HG03066 (cell line): ENCODE measurements around the gene GPR3.
"Not testable (repeated sequence)": the region's sequence is repeated elsewhere in the genome, so short reads cannot be mapped to it uniquely, and the experiment has no call there.

Experiments used
- ATAC-seq: cut with Tn5 transposase; IDR thresholded peaks from one replicate; pipeline ENCODE4 v1.9.1; 2021; ENCODE audit warnings: low read depth; ENCODE audit not compliant: unreplicated experiment

Gene GPR3

DNA sequence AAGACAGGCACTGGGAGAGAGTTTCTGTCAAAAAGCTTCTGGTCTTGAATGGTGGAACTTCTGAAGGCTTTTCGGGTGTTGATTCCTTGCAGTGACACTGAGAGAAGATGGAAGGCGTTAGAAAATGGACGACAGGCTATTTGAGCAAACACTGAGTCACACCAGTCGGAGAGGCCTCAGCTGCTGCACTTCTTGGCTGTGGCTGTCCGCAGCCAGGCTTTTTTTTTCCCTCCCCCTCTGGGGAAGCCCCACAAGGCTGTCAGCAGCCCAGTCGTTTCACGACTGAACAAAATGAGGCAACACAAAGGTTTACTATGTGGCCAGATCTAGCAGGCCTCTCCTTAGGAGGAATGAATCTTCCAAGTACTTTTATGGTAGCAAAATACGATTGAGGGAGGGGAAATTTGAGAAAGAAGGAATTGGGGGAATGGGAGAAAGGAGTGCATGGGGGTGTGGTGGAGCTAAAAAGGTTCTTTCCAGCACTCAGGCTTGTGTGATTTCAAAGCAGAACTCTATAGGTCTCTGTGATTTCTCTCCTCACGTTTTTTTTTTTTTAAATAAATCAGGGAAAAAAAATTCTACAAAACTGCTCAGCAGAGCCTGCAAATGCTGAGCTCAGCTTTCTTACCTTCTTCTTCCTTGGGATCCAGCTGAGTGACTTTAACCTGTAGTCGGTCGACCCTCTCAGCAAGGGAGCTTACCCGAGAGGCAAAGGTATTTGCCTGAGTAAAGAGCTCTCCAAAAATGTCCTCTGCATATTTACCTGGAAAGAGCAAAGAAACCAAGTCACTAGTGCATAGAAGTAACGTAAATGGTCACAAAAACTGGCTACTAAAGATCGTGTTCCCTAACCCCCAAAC, 26.1 kb downstream of the GPR3 start:
- ATAC-seq = peak; percentile 52

DNA sequence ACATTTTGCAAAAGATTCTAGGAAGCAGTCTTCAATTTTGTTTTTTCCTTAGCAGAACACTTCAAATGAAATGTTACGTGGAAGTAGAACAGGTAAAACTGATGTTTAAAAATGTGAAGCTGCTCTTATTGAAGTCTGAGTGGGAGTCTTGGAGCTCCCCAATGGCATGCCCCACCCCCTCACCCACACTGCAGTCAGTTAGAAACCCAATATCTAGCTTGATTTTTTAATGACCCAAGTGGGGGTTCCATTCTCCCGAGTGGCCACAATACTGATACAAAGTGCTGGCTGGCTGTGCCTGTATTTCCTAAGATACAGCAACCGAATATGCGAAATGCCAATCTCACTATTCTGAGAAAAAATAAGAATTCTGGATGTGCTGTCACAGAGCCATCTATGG, 31.3 kb downstream of the GPR3 start:
- ATAC-seq = no peak

DNA sequence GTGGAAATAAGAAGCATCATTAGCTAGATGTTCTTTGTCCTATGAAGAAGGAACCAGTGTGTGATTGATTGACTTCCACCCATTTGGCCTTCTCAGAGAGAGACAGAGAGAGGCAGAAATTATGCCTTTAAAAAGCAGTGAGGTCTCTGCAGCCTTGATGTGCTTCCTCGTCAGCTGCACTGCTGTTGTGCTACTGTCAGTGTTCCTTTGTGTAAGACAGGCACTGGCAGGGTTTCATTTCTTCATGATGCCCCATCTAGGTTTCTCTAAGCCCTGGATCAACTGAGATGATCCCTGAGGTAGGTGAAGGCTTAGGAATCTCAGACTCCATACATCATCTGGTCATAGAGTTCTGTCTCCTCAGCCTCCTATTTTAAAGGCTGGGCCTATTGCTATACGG, 34.9 kb downstream of the GPR3 start:
- no peak for ATAC-seq

DNA sequence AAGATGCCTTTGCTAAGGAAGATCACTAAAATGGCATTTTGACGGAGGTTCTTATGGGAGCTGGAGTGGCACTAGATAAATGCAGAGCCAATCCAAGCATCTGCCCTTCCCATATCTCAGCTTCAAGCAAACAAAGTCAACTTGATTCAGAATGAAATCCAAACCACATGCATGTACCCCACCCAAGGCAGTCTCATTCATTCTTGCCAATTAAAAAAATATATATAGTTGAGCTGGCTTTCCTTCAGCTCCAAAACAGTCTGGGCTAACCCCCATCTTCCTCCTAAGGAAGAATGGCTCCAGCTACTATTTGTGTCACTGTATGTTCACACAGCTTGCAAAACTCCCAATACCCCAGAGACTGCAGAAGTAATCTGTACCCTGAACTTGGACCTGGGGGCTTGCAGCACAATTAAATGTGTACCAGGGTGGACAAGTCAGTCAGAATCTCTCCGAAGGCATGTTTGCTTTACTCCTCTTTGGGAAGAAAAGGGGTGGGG, 35.4 kb downstream of the GPR3 start:
- no peak for ATAC-seq

DNA sequence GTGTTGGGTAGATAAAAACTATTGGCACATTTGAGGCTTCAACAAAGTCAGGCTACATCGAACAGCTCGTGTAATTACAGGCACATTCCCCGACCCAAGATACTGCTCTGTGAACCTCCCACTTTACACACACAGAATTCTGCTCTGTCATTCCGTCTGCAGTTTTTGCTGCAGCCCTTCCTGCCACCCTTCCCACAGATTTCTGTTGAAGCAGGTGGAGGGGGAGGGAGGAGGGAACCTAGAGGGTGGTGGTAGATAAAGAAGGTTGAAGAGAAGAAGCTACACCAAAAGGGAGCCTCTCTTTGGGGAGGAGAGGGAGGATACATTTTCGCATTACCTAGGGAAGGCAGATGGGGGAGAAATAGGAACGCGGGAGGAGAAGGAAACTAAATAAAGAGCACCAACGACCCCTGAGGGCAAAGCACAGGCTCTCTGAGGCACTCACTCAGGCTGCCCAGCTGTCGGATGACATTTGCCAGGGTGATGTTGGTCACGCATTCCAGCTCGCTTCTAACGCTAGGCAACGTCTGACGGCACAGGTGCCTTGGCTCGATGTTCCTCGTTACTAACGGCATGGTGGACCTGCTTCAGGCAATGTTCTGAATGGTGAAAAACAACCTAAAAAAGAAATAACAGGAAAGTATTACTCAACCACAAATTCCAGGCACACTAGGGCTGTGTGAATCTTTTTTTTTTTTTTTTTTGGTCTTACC, 36.0 kb downstream of the GPR3 start:
- no peak for ATAC-seq

DNA sequence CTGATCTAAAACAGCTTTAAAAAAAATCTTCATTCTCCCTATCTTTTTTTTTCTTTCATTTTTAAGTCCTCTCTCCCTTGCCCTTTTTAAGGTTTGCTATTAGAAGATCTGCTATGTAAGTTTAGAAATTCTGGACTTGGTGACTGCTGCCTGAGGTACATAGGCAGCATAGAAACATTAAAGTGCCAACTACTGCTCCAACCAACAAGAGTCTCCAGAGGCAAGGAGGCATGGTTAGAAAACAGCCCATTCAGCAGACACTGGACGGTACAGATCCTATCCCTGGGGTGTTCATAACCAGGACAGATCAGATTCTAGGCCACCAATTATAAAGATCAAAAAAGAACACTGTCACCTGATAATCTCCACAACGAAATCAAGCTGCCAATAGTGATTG, 36.6 kb downstream of the GPR3 start:
- ATAC-seq = no peak

DNA sequence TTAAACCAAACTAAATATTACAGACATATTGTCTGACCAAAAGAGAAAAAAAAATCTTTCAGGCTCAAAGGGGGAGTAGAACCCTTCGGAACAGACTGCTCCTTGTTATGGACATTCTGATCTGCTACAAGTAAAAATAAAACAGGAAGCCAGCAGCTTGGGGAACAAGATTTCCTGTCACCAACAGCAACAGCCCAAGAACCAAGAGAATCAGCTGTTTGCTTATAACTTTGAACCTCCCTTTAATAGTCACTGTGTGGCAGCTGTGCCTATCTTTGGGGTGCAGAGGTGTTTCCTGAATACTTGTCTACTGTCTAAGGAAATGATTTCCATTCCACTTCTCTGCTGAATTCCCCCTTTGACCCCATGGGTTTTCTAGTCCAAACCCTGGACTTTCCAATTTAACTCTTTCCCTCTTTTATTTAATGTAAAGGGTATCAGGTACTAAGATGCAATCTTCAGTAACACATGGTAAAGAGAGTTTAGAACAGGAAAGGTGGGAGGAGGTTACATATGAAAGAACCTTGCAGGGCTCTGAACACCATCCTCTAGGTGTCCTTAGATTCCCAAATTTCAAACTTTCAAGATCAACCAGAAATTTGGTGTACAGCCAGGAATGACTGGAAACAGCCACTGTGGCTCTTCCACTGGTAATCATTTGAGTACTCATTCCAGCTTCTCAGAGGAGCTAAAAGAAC, 38.6 kb downstream of the GPR3 start:
- ATAC-seq = no peak

DNA sequence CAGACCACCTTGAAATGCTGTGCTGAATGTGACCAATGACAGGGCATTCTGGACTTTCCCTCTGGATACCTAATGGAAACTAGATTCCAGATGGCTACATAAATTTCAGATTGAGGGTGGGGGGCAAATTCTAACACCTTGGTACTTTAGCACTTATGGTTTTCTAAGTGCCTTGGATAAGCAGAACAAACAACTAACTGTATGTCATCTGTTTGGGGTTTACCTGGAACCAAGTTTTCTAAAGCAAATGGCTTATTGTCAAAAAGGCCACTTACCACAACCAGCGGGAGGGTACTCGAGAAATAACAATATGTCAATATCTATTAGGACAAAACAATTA, 39.1 kb downstream of the GPR3 start:
- ATAC-seq = no peak

DNA sequence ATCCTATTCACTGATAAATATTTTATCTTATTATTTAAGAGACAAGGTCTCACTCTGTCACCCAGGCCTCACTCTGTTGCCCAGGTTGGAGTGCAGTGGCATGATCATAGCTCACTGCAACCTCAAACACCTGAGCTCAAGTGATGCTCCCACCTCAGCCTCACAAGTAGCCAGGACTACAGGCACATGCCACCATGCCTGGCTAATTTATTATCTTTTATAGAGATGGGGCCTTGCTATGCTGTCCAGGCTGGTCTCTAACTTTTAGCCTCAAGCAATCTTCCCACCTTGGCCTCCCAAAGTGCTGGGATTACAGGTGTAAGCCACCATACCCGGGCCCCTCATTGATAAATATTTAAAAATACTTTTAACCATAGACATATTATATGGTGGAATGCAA, 40.3 kb downstream of the GPR3 start:
- not testable (repeated sequence) for ATAC-seq

DNA sequence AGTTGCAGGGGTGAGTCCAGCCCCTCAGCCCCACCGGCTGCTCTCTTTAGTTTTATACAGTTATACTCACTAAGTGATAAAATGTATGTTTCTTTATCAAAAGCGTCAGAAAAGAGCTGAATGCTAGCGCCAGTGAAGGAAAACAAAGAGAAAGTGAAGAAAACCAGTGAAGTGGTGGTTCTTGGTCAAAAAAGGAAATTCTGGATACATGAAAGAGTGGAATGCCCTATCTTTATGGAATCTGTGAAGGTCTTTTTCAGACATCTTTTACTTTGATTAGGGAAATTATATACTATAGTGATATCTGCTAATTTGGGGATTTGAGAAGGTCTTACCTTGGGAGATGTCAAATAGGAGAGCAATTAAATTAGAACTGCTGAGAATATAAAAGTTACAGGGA, 41.3 kb downstream of the GPR3 start:
- ATAC-seq = no peak

DNA sequence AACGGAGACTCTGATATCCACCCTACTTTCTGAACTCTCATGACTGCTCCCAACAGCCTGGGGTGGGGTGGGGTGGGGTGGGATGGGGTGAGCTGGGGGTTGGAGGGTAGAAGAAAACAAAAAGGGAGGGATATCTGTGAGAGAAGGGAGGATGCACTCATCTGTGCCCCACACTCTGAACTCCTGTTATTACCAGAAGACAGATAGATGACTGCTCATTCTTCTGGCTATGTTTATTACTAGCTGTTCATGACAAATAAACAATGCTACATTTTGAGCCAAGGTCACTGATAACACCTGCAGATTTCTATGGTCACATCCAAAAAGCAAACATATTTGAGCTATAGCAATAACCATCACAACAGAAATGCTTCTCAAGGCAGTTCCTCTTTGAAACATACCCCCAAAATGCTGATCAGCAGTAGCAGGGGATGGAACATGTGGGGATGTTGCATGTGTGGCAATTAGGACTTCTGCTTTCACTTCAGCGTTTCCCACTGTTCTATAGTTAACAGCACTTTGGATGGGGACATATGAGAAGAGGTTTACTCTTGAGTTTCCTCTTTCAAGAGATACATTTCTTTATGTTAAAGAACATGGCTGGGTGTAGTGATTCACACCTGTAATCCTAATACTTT, 43.3 kb downstream of the GPR3 start:
- no peak for ATAC-seq

DNA sequence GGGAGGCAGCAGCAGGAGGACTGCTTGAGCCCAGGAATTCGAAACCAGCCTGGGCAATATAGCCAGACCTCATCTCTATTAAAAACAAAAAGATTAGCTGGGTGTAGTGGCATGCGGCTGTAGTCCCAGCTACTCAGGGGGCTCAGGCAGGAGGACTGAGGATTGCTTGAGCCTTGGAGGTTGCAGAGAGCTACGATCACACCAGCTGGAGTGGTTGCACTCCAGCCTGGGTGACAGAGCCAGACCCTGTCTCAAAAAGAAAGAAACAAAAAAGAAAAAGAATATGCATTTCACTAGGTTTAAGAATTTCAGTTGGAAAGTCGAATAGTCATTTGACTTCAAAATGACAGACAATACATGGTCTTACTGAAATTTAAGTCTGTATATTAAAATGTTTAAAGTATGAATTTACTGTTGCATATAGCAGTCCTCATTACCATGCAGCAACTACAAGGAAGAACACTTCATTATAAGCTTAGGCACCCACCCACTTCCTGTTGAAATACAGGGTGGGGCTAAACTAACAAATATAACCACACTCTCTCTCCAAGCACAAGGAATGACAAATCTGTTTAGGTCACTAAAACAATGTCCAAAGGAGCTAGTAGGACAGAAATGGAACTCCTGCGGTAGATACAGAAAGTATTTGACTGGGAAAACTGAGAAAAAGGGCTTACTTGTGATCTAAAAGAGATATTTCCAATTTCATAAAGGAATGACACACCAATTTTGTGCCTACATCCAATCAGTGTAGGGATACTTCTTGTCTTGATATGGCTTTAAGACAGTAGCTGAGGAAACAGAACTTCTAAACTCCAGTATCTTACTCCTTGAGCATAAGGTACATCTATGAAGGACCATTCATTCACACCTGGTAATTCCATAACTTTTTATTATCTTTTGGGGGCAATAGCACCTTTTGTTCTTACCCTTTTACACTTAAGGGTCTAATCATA, 44.1 kb downstream of the GPR3 start:
- ATAC-seq = no peak

DNA sequence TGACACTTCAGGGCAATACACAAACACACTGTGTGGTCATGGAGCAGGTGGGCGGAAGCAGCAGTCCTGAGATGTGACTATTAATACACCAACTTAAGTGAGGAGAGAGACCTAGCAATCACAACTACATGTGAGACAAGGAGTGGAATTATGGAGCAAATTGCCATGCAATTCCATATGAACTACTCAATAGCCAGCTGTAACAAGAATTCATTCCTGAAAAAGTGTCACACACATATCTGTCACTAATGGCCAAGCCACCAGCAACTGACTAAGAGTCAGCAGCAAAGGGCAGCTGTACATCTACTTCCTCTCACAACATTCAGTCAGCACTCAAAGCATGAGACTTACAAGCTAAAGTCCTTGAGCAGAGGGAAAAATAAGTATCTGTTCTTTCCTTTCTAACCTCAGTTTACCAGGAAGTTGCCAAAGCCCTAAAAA, 46.2 kb downstream of the GPR3 start:
- no peak for ATAC-seq

DNA sequence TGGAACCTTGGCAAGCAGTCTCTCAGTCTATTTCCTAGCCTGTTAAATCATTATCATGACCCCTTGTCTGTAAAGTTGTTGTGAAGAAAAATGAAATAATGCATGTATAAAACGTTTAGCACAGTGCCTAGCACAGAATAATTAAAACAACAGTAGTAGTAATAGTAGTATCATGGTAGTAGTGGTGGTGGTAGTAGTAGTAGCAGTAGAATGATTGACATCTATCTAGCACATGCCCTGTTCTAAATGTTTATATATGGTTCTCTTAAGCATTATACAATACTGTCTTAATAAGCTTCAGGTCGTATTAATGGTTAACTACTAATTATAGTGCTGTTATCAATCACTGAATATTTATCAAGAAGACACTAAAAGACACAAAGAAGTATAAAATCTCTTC, 46.7 kb downstream of the GPR3 start:
- no peak for ATAC-seq

DNA sequence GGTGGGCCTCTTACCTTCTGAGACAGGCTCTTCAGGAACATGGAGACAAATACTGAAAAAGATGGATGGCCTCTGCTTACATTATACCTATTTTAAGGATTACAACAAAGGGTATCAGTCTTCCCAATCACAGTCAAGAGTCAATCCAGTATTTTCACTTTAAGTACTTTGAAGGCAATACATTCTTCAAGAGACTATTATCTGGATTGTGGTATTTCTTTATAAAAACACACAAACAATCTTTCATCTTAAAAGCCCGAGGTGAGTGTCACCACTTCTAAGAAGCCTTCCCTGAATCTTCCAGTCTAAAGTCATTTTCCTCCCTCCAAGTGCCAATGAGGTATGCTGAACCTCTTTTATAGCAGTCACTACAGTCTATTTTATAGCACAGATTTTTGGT, 52.2 kb downstream of the GPR3 start:
- no peak for ATAC-seq
